HG03025 (cell line): ENCODE measurements around the gene GTPBP3.
"Not testable (repeated sequence)": the region's sequence is repeated elsewhere in the genome, so short reads cannot be mapped to it uniquely, and the experiment has no call there.

Source experiments
- ATAC-seq: cut with Tn5 transposase; IDR thresholded peaks from one replicate; pipeline ENCODE4 v1.9.1; 2021; ENCODE audit warnings: mild to moderate bottlenecking, moderate library complexity; ENCODE audit not compliant: unreplicated experiment, low FRiP score

The GTPBP3 gene

DNA sequence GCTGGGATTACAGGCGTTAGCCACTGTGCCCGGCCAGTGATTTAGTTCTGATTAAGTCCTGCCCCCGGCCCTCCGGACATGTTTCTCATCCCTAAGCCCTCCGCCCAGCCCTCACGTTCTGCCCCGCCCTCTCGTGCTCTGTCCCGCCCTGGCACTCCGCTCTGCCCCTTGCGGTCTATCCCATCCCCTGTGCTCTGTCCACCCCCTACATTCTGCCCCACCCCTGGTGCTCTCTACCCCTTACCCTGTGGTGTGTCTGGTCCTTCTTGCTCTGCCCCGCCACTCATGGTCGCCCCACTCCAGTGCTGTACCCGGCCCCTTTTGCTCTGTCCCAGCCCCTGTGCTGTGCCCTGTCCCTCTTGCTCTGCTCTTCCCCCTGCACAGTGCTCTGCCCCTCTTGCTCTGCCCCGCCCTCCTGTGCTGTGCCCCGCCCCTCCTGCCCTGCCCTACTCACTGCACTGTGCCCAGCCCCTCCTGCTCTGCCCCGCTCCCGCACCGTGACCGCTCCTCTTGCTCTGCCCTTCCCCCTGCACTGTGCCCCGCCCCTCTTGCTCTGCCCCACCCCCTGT is 3.0 kb downstream of the GTPBP3 start:
- no peak for ATAC-seq

DNA sequence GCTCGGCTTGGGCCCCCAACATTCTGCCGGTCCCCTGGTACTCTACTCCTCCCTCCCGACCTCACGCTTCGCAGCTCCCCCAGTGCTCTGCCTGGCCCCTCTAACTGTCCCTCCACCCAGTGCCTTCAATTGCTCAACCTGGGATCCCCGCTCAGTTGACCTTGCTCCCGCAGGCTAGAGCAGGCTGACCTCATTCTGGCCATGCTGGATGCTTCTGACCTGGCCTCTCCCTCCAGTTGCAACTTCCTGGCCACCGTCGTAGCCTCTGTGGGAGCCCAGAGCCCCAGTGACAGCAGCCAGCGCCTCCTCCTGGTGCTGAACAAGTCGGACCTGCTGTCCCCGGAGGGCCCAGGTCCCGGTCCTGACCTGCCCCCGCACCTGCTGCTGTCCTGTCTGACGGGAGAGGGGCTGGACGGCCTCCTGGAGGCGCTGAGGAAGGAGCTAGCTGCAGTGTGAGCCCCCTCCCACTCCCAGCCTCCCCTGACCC is 3.6 kb downstream of the GTPBP3 start:
- no peak for ATAC-seq

DNA sequence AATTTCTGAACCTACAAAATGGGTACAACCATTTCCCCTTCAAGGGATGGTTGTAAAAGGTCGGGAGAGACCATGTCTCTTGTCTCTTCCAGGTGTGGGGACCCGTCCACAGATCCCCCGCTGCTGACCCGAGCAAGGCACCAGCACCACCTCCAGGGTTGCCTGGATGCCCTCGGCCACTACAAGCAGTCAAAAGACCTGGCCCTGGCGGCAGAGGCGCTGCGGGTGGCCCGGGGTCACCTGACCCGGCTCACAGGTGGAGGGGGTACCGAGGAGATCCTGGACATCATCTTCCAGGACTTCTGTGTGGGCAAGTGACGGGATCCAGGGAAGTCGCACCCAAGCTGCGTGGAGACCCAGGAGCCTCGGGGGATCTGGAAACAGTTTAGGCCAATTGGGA is 4.0 kb downstream of the GTPBP3 start:
- no peak for ATAC-seq

DNA sequence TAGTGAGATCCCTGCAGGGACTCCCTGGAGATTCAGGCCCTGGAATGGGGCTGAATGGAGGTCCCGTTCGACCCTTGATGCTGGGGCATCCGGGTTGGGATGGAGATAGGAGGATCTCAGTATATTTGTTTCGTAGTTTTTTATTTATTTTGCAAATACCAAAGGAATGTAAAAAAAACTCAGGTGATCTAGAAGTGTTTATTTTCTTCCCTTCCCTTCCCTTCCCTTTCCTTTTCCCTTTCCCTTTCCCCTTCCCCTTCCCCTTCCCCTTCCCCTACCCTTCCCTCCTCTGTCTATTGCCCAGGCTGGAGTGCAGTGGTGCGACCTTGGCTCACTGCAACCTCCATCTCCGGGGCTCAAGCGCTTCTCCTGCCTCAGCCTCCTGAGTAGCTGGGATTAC is 4.5 kb downstream of the GTPBP3 start:
- ATAC-seq = no peak

DNA sequence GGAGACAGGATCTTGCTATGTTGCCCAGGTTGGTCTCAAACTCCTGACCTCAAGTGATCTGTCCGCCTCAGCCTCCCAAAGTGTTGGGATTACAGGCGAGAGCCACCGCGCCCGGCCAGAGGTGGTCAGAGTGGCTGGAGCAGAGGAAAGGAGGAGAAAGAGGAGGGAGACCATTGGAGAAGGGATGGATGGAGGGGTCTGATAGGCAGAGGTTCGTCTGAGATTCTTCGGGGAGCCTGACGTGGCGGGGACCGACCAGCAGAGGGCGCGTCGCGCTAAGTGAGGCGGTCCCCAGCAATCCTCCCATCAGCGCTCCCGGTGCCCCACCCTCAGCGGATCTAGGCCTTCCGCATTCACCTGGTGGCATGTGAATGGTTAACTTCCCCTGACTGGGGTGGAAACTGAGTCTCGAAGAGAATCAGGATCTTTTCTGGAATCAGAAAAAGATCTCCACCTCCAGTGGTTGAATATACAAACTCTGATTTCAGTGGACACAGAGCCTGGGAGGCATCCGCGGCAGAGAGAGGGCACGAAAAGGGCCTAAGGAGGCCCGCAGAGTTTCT is 8.8 kb downstream of the GTPBP3 start:
- no peak for ATAC-seq

DNA sequence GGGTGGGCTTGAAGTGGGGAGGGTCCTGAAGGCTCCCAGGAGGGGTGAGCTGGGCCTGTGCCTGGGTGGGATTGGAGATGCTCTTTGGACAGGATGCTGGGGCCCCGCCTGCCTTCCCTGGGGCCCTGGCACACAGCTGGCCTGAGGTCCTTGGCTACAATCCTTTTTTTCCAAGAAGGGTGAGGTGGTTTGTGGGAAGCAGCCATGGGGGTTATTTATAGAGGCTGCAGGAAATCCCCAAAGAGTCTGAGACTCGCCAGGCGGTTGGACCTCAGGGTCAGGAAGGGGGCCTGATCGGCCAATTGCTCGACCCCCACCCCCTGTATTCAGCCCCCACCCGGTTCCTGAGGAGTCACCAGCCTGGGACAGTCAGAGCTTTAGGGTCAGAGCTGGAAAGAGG is 10.0 kb downstream of the GTPBP3 start:
- ATAC-seq = no peak

DNA sequence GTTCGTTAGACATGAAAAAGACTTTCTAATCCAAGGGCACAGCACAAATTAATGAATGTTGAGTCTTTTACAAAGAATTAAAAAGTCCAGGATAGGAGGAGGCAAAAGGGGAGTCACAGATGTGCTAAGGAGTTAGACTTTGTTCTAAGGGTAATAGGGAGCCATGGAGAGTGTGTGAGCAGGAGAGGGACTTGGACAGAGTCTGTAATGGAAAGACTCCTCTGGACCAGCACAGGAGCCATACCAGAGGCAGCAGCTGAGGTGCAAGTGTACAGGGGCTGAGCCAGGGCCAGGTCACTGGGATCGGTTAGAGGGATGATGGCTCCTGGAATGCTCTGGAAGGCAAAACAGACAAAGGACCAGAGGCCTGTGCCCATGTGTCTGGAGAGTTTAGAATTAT is 10.5 kb downstream of the GTPBP3 start:
- ATAC-seq = no peak

DNA sequence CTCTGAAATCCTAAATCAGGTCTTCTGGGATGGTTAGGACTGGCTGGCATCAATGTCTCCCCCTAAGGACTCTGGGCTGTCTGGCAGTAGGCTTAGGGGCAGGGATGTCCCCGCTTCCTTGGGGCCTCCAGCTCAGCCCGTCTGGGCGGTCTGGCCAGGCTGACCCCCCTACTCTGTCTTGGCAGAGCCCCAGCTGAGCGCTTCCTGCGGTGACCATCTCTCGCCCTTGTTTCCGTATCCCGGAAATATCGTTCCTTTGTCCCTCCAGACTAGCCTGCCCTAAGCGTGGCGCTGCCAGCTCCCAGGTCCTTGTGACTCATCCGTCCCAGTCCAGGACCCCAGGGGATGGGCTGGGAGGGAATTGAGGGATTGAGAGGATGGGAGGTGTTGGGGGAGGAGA is 11.3 kb downstream of the GTPBP3 start:
- ATAC-seq = no peak

DNA sequence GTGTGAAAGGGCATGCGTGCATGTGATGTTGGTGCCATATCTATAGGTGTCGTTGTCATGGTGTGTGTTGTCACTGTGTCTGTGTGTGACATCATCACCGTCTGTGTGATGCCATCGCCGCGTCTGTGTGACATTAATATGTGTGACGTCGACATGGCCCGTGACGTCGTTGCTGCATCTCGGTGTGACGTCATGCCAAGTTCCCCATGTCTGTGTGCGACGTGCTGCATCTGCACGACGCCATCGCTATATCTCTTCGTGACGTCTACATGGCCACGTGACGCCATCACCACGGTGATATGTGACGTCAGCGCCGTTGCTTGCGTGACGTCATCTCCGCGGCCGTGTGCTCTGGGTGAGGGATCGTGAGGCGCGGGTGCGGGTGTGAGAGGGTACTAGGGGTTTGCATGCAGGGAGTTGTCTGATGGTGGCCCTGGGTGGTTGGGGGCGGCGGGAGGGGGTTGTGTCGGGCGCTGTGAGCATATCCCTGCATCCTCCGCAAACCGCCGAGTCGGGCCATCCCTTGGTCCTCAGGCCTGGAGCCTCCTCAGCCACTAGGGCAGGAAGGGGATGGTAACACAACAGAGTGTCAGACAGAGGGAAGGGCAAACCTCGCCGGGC is 14.6 kb downstream of the GTPBP3 start:
- no peak for ATAC-seq

DNA sequence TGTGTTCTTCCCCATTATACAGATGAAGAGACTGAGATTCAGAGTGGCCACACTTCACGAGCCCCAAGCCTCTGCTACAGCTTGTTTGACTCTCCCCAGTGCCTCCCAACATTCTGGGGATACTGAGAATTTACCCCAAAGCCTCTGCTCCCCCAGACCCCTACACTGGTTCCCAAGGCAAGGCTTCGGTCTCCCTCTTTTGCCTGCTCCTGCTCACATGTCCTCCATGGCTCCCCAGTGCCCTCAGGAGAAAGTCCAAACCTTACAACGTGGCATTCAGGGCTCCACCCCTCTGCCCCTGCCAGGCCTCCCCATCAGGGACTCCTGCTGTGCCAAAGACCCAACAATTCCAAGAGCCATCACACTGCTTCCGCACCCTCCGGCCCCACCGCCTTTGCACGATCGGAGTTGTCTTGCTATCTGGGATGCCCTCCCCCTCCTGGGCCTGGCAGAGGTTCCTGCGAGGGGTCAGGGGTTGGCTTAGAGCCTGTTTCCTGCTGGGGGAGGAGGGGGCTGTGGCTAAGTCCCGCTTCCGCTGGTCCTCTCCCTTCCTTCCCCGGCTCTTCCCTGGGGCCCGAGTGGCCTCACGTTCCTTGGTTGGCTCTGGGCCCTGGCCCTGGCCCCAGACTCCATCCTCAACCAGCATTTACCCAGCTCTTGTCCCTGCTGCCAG is 15.4 kb downstream of the GTPBP3 start:
- no peak for ATAC-seq

DNA sequence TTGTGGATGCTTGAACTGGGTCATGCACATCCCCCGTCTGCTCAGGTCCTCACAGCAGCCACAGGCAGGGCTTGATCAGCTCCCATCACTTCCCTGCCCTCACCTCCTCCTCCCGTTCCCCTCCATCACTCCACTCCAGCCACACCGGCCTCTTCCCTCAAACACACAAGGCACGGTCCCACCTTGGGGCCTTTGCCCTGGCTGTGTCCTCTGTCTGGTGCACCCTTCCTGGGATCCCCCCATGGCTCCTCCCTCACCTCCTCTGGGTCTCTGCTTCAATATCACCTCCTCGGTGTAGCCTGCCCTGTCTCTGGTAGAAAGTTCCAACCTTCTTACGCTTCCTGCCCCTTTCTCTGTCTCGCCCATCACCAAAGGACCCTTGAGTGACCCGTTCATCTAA is 16.0 kb downstream of the GTPBP3 start:
- no peak for ATAC-seq

DNA sequence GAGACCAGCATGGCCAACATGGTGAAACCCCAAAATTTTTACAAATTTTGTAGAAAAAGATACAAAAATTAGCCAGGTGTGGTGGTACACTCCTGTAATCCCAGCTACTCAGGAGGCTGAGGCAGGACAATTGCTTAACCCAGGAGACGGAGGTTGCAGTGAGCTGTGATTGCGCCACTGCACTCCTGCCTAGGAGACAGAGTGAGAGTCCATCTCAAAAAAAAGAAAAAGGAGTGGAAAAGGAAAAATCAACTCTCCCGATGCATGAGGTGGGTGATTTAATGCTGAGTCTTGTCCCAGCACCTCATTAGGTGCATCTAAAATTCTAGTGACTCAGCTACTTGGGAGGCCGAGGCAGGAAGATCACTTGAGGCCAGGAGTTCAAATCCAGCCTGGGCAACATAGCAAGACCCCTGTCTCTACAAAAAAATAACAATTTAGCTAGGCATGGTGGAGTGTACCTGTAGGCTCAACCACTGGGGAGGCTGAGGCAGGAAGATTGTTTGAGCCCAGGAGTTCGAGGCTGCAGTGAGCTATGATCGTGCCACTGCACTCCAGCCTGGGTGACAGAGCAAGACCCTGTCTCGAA is 19.8 kb downstream of the GTPBP3 start:
- ATAC-seq = no peak

DNA sequence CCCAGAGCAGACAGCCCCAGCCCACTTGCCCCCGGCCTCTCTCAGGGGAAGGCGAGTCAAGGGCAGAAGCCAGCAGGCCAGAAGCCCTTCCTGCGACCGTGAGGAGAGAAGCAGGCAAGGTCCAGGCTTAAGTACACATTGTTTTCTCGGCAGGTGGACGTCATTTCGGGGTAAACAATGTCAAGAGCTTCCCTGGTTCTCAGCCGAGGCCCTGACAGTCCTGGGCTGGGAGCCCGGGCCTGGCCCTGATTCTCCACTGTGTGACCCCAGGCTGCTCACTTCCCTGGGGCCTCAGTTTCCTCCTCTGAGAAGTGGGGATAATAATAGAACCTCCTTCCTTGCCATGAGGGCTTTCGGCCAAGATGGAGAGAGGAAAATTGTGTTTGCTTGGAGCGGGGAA is 20.4 kb downstream of the GTPBP3 start:
- ATAC-seq = no peak

DNA sequence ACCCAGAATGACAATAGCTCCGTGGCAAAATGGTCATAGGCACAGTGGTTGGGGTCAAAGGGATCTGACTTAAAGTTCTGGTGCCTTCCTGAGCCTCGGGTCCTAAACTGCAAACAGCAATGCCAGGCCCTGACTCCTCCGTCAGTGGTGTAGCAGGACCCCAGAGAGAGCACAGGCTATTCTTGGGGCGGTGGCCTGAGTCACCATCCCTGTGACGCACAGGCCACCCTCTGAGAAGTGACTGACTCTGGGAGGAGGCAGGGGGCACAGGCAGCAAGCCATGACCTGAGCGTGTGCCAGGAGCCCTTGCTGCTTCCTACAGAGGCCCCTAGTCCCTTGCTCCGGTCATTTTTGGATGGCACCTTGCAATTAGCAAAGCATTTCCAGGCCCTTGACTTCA is 21.0 kb downstream of the GTPBP3 start:
- ATAC-seq = no peak

DNA sequence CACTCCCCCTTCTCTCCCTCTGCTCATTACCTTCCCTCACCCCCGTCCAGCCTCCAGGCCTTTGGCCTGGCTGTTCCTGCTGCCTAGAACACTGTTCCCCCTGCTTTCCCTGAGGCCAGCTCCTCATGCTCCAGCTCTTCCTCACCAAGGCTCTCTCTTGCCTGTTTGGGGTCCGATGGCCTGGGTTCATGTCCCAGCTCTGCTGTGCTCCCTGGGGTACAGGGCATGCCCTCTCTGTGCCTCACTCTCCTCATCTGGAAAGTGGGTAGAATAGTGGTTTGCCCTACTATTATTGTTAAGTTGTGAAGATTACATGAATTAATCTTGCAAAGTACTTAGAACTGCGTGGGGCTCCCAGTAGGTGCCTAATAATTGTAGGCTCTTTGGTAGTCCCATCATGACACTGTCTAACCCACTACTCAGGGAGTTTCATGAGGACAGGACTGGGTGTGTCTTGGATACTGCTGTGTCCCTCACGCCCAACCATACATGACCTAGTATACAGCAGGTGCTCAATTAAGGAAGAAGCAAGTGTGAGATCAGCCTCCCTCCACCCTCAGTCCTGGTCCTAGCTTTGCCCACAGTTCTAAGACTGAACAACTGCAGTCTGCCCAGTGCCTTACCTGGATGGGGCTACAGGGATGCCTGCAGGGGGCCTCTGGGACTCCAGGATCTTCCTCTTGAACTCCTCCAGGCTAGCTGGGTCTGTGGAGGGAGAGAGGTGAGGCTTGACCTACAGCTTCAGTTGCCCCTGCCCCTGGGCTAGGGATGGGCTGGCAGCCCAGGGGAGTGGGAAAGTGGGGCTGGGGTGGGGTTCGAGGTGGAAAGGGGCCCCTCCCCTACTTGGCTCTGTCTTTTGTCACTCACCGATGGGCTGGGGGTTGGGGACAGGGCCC is 22.8 kb downstream of the GTPBP3 start:
- no peak for ATAC-seq

DNA sequence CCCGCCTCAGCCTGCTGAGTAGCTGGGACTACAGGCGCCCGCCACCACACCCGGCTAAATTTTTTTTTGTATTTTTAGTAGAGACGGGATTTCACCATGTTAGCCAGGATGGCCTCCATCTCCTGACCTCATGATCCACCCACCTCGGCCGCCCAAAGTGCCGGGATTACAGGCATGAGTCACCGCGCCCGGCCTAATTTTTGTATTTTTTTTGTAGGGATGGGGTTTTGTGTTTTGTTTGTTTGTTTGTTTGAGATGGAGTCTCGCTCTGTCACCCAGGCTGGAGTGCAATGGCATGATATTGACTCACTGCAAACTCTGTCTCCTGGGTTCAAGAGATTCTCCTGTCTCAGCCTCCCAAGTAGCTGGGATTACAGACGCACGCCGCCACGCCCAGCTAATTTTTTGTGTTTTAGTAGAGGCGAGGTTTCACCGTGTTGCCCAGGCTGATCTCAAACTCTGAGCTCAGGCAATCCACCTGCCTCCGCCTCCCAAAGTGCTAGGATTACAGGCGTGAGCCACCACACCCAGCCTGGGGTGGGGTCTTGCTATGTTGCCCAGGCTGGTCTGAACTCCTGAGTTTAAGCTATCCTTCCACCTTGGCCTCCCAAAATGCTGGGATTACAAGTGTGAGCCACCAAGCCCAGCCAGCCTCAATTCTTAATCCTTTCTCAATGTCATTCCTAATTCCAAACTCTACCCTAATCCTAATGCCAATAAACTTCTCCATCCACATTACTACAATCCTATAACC is 26.7 kb downstream of the GTPBP3 start:
- not testable (repeated sequence) for ATAC-seq

DNA sequence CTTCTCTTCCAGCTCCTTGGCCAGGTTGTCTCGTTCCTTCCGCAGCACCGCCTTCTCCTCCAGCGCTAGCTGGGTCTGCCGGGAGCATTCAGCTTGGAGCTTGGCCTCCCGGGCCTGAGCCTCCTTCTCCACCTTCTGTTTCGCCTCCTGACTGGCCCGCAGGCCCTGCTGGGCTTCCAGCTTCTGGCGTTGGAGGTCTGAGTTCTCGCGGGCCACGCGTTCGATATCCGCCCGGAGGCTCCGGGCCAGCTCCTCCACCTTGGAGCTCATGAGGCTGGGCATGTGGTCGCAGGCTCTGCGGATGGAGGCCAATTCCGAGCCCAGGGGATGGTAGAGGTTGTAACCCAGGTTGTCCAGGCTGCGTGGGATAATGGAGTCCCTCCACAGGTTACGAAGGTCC is 28.0 kb downstream of the GTPBP3 start:
- ATAC-seq = no peak

DNA sequence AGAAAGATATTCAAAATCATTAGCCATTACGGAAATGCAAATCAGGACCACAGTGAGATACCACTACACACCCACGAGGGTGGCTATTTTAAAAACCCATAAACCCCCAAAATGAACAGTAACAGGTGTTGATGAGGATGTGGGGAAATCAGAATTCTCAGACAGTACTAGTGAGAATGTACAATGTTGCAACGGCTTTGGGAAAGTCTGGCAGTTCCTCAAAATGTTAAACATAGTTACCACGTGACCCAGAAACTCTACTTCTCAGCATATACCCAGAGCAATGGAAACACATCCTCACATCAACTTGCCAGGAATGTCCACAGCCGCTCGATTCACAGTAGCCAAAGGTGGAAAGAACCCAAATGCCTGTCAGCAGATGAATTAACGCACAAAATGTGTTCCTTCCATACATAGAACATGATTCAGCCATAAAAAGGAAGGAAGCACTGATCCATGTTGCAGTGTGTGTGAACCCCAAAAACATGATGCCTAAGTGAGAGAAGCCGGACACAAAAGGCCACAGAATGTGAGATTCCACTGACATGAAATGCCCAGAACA is 32.8 kb downstream of the GTPBP3 start:
- ATAC-seq = no peak

DNA sequence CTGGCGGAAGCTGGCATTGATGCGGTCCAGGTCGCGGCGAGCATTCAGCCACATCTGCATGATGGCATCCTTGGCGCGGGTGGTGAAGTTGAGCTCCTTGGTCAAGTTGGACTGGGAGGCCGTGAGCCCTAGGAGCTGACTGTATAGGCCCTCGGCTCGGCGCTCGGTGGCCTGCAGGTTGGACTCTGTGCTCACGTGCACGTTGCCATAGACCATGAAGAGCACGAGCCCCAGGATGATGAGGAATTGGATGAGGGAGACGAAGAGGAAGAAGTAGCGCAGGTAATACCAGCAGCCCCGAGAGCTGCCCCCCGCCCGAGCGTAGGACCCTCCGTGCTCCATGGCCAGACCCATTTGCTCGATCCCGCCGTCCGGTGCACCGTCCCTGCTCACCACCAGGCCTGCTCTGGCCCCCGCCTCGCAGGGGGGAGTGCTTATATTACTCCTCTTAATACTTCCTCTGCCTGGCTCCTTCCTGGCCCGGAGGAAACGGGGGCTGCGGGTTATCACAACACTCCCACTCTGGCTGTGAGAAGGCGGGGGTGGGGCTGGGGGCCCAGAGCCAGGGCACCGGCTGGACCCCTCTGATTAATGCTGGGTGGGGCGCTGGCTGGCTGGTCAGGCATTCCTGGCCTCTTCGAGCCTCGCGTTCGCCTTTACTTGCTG is 39.7 kb downstream of the GTPBP3 start, which contains the start of gene PLVAP:
Gene PLVAP (minus strand): TSS at position 408 of the 666 bp plus-strand sequence. CDS start 54 bp downstream, at position 354.
- no peak for ATAC-seq
